VCaP (cell line): ENCODE data around the gene CTNND2.
"Not testable (repeated sequence)": the region's sequence is repeated elsewhere in the genome, so short reads cannot be mapped to it uniquely, and the experiment has no call there.

Experiments
- H3K27ac ChIP-seq: fragments of 450-650 bp; 2 replicates; pipeline ENCODE4 v1.5.1; 2017
- TF ChIP-seq, protein P1 (sequence below): fragments of 450-650 bp; conservative IDR thresholded peaks from 2 replicates; pipeline ENCODE4 v1.5.1; 2017; ENCODE audit warnings: mild to moderate bottlenecking, moderate library complexity

The CTNND2 gene

DNA sequence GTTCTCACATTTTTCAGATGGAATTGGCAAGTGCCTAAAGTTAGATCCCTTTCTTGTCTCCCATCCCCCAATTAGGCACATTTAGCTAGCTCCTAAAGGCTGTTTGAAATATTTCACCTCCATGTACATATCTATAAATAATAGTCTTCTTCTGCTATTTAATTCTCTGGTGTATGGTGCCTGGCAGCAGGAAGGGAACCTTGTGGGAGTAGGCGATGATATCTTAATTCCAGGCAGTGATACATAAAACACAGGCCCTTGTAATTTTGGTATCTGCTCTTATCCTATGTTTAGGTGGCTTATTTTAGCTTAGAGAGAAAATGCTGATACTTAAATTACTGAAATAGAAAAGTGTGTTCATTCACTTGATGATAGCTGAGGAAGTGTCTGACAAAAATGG lies 880.3 kb downstream of the CTNND2 start:
- H3K27ac ChIP-seq = no peak overlapping the region
- TF ChIP-seq, protein P1, sequence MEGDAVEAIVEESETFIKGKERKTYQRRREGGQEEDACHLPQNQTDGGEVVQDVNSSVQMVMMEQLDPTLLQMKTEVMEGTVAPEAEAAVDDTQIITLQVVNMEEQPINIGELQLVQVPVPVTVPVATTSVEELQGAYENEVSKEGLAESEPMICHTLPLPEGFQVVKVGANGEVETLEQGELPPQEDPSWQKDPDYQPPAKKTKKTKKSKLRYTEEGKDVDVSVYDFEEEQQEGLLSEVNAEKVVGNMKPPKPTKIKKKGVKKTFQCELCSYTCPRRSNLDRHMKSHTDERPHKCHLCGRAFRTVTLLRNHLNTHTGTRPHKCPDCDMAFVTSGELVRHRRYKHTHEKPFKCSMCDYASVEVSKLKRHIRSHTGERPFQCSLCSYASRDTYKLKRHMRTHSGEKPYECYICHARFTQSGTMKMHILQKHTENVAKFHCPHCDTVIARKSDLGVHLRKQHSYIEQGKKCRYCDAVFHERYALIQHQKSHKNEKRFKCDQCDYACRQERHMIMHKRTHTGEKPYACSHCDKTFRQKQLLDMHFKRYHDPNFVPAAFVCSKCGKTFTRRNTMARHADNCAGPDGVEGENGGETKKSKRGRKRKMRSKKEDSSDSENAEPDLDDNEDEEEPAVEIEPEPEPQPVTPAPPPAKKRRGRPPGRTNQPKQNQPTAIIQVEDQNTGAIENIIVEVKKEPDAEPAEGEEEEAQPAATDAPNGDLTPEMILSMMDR = no peak

DNA sequence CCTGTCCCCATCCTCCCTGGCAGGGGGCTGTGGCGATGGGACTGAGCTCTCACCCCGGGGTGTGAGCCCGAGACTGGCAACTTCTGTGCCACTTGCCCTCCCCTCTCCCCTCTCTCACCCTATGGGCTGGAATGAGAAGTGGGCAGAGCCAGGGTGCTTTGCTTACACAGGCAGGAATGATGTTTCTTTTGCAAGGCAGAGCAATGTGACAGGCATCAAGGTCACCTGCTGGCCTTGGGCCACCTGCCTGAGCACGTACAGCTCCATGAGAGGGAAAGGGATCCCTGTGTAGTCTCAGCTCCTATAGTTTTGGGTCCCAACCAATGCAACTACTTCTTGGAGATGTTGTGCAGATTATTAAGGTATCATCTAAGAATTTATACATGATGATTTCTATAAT lies 890.5 kb downstream of the CTNND2 start:
- TF ChIP-seq, protein P1 = no peak
- H3K27ac ChIP-seq = no peak overlapping the region

DNA sequence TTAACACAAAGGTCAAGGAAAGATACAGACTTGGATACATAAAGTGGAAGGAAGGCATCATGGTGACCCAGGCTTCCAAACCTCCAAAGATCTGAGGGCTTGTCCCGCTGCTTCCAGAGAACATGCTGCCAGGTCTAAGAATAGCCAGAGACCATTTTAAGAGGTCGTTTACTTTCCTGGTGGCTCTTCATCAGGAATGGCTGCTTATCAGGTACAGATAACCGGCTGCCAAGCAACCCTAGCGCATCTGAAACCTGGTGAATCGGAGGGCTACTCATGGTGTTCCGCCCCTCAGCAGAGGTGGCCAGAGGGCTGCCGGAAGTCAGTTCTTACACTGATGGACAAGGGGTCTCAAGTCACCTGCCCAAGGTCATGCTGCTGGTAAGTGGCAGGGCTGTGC lies 892.0 kb downstream of the CTNND2 start:
- no peak overlapping the region for H3K27ac ChIP-seq
- TF ChIP-seq, protein P1 = no peak

- no peak overlapping the region for H3K27ac ChIP-seq
- TF ChIP-seq, protein P1 = no peak
Observed at GRCh38 chr5:11010429-11011210, 893.6 kb downstream of the CTNND2 start.

DNA sequence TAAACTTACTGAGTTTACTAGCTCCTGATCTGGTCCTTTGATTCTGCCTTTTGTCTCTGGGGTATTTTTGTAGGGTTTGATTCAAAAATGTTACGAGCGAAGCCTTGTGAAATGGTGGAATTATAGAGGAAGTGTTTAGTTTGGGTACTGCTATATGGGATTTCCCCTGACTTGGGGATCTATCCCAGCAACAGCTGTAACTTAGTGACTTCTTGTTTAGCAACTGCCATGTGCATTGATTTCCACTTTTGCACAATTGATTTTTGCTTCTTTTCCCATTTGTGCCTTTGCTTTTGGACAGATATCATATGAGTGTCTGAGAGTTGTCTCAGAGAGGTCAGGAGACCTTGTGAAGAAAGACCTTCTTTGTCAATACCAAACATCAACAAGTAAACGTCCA lies 894.7 kb downstream of the CTNND2 start:
- H3K27ac ChIP-seq = no peak overlapping the region
- TF ChIP-seq, protein P1 = no peak

- no peak overlapping the region for H3K27ac ChIP-seq
- TF ChIP-seq, protein P1 = no peak
Observed at GRCh38 chr5:11007269-11007870, 896.9 kb downstream of the CTNND2 start.

GRCh38 chr5:11004523-11004922 lies 899.7 kb downstream of the CTNND2 start:
- H3K27ac ChIP-seq = not testable (repeated sequence)
